Astrocyte of the cerebellum (primary cell): ENCODE measurements around the gene NARS2.

Source experiments
- DNase-seq: peaks from one replicate; pipeline ENCODE4 v3.0.0-alpha.2; 2011; ENCODE audit warnings: low read depth
- H3K4me3 ChIP-seq: 2 replicates; pipeline ENCODE4 v1.5.1; 2011; ENCODE audit warnings: mild to moderate bottlenecking, low read depth, low read length, moderate library complexity
- in situ Hi-C: cut with HindIII; loops from 2 replicates; pipeline ENCODE4 v1.10.0; 2017; ENCODE audit warnings: low sequenced_read_pairs
- TF ChIP-seq, protein P1 (sequence below): IDR thresholded peaks from 2 replicates; pipeline ENCODE4 v1.5.1; 2012; ENCODE audit warnings: low read length, low read depth, moderate library complexity, mild to moderate bottlenecking; ENCODE audit errors: missing control alignments

NARS2 gene

DNA sequence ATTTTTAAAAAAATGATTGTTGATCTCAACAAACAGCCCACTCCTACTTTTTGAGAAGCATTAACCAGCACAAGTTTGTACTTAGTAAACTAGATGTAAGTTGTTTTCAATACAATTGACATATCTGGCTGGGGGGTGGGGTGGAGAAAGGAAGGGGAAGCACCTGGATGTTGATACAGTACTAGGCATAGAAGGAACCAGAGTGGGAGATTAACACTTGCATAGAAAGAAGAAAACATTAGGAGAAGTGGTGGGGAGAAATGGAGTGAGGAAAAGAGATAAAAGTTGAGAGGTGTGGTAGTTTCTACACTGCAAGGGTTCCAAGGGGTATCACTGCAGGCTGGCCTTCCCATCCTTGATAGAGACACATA is 146.4 kb downstream of the NARS2 start:
- no peak overlapping the region for H3K4me3 ChIP-seq
- TF ChIP-seq, protein P1, sequence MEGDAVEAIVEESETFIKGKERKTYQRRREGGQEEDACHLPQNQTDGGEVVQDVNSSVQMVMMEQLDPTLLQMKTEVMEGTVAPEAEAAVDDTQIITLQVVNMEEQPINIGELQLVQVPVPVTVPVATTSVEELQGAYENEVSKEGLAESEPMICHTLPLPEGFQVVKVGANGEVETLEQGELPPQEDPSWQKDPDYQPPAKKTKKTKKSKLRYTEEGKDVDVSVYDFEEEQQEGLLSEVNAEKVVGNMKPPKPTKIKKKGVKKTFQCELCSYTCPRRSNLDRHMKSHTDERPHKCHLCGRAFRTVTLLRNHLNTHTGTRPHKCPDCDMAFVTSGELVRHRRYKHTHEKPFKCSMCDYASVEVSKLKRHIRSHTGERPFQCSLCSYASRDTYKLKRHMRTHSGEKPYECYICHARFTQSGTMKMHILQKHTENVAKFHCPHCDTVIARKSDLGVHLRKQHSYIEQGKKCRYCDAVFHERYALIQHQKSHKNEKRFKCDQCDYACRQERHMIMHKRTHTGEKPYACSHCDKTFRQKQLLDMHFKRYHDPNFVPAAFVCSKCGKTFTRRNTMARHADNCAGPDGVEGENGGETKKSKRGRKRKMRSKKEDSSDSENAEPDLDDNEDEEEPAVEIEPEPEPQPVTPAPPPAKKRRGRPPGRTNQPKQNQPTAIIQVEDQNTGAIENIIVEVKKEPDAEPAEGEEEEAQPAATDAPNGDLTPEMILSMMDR, result no peak
- in situ Hi-C loops, result no loop called here
- DNase-seq, result no peak

GRCh38 chr11:78427615-78428265 is 146.9 kb downstream of the NARS2 start:
- TF ChIP-seq, protein P1, result no peak
- H3K4me3 ChIP-seq, result no peak overlapping the region
- in situ Hi-C loops, result no loop called here
- DNase-seq, result no peak

GRCh38 chr11:78426845-78427244 is 147.8 kb downstream of the NARS2 start:
- no peak overlapping the region for H3K4me3 ChIP-seq
- DNase-seq, result no peak
- in situ Hi-C loops, result no loop called here
- TF ChIP-seq, protein P1, result no peak

- no peak overlapping the region for H3K4me3 ChIP-seq
- no peak for DNase-seq
- in situ Hi-C loops, result no loop called here
- TF ChIP-seq, protein P1, result no peak
These were observed 149.1 kb downstream of the NARS2 start for GRCh38 chr11:78425399-78426070.

- no peak overlapping the region for H3K4me3 ChIP-seq
- in situ Hi-C loops, result no loop called here
- TF ChIP-seq, protein P1, result no peak
- no peak for DNase-seq
These were observed 150.1 kb downstream of the NARS2 start for GRCh38 chr11:78424334-78425270.

GRCh38 chr11:78423241-78423640 is 151.4 kb downstream of the NARS2 start:
- DNase-seq, result no peak
- H3K4me3 ChIP-seq, result no peak overlapping the region
- in situ Hi-C loops, result no loop called here
- TF ChIP-seq, protein P1, result no peak
